K562 (cell line): ENCODE results near the gene DOCK3. TPM values are rescaled to one million over a fixed set of nuclear protein-coding genes. Genes with fewer than 3 reads are reported as not detected.

Experiments
- ARHGAP35 ChIP-seq: fragments of 450-650 bp; IDR thresholded peaks from 2 replicates; pipeline ENCODE4 v1.6.1; 2018; ENCODE audit not compliant: partially characterized antibody
- ARNT ChIP-seq, 2 experiments: fragments of 450-650 bp; IDR thresholded peaks; 2 replicates each; pipeline ENCODE4 v1.6.1; 2016; ENCODE audit warnings: mild to moderate bottlenecking in 1 of 2
- IRF2 ChIP-seq: sonication (generic); formaldehyde crosslinking; IDR thresholded peaks from 2 replicates; pipeline ENCODE4 v1.8.1; 2022; ENCODE audit warnings: mild to moderate bottlenecking, missing genetic modification reagents
- JUND ChIP-seq, 2 experiments: IDR thresholded peaks; 2 replicates in 1 of 2; 3 replicates in 1 of 2; pipeline ENCODE4 v1.6.1; 2011; ENCODE audit warnings: borderline replicate concordance in 2 of 2, low read depth in 2 of 2, low read length in 2 of 2, improper control_type of control experiment in 1 of 2, missing biosample characterization in 1 of 2, missing genetic modification characterization in 1 of 2, missing genetic modification reagents in 1 of 2
- KDM5B ChIP-seq: fragments of 200-600 bp; sonication (generic); IDR thresholded peaks from 2 replicates; pipeline ENCODE4 v1.6.1; 2012; ENCODE audit warnings: low read depth, mild to moderate bottlenecking, moderate library complexity, low read length, control low read depth, inconsistent platforms; ENCODE audit not compliant: insufficient replicate concordance
- L3MBTL2 ChIP-seq: fragments of 450-650 bp; IDR thresholded peaks from 2 replicates; pipeline ENCODE4 v1.6.1; 2016; ENCODE audit warnings: mild to moderate bottlenecking, moderate library complexity
- RB1 ChIP-seq: fragments of 450-650 bp; IDR thresholded peaks from 2 replicates; pipeline ENCODE4 v1.6.1; 2017; ENCODE audit warnings: low read depth, mild to moderate bottlenecking
- SMC3 ChIP-seq: conservative IDR thresholded peaks from 2 replicates; pipeline ENCODE4 v1.6.1; 2011; ENCODE audit warnings: low read depth, low read length, improper control_type of control experiment; ENCODE audit not compliant: insufficient read depth
- SRSF3 ChIP-seq: fragments of 200-400 bp; formaldehyde crosslinking; IDR thresholded peaks from 2 replicates; pipeline ENCODE4 v1.6.1; 2016; ENCODE audit warnings: mild to moderate bottlenecking, low read length, moderate library complexity; ENCODE audit not compliant: insufficient read depth
- TEAD2 ChIP-seq: fragments of 450-650 bp; IDR thresholded peaks from 2 replicates; pipeline ENCODE4 v1.6.1; 2016; ENCODE audit warnings: missing genetic modification characterization, control low read depth, missing compliant biosample characterization
- TEAD4 ChIP-seq, 2 experiments: sonication (generic) in 1 of 2; formaldehyde crosslinking in 1 of 2; IDR thresholded peaks; 2 replicates each; pipeline versions ENCODE4 v1.6.1 to v1.8.0; 2012 to 2022; ENCODE audit warnings: borderline replicate concordance in 1 of 2, inconsistent platforms in 1 of 2, low read length in 1 of 2, mild to moderate bottlenecking in 1 of 2, missing genetic modification reagents in 1 of 2
- ZNF347 ChIP-seq: fragments of 450-650 bp; formaldehyde crosslinking; IDR thresholded peaks from 2 replicates; pipeline ENCODE4 v1.4.0; 2020; ENCODE audit warnings: low read depth, mild to moderate bottlenecking, moderate library complexity
- polyA plus RNA-seq, 8 experiments: library from polyadenylated mRNA; depleted of rRNA in 4 of 8; stranded (reverse) in 5 of 8; unstranded in 3 of 8; fragments of >200 nt; fragmentation: Nextera tagmentation in 2 of 8; fragmentation: Illumina TruSeq in 1 of 8; extraction: Ambion mirVana in 2 of 8; extraction: Trizol in 1 of 8; gene quantifications; 2 replicates each; pipeline versions ENCODE4 v1.2.1 to v1.2.3, GENCODE V29; 2011 to 2014; ENCODE audit warnings: inconsistent platforms in 1 of 8, missing spikeins in 1 of 8
- total RNA-seq, 7 experiments: library from RNA; depleted of rRNA in 6 of 7; stranded (reverse); fragments of >200 nt in 6 of 7; fragmentation: Illumina TruSeq in 2 of 7; extraction: Trizol in 2 of 7; gene quantifications; 2 replicates each; pipeline versions ENCODE4 v1.2.1 to v1.2.3, GENCODE V29; 2011 to 2021; ENCODE audit warnings: low replicate concordance in 1 of 7
- TF ChIP-seq, protein P1 (sequence below): IDR thresholded peaks from 2 replicates; pipeline ENCODE4 v1.6.1; 2014; ENCODE audit warnings: antibody characterized with exemption
- TF ChIP-seq, protein P2 (sequence below): sonication (generic); formaldehyde crosslinking; IDR thresholded peaks from 2 replicates; pipeline ENCODE4 v1.4.0; 2020; ENCODE audit warnings: mild to moderate bottlenecking, missing genetic modification reagents
- TF ChIP-seq, protein P3 (sequence below): sonication (generic); formaldehyde crosslinking; IDR thresholded peaks from 2 replicates; pipeline ENCODE4 v1.8.1; 2022; ENCODE audit warnings: missing genetic modification reagents
- TF ChIP-seq, protein P4 (sequence below): sonication (generic); formaldehyde crosslinking; IDR thresholded peaks from 2 replicates; pipeline ENCODE4 v1.9.0; 2022; ENCODE audit warnings: mild to moderate bottlenecking, missing genetic modification reagents
- TF ChIP-seq, protein P5 (sequence below): fragments of 250-450 bp; sonication (Bioruptor Pico); IDR thresholded peaks from 2 replicates; pipeline ENCODE4 v1.4.0; 2020

Gene DOCK3
- total and polyA plus RNA-seq, 9 of the 15 experiments (the other 6 are each of a cell fraction or from before 2014, with no cell fraction given) = under 0.01 to 0.03 (median 0.01) TPM; not detected in 4

DNA sequence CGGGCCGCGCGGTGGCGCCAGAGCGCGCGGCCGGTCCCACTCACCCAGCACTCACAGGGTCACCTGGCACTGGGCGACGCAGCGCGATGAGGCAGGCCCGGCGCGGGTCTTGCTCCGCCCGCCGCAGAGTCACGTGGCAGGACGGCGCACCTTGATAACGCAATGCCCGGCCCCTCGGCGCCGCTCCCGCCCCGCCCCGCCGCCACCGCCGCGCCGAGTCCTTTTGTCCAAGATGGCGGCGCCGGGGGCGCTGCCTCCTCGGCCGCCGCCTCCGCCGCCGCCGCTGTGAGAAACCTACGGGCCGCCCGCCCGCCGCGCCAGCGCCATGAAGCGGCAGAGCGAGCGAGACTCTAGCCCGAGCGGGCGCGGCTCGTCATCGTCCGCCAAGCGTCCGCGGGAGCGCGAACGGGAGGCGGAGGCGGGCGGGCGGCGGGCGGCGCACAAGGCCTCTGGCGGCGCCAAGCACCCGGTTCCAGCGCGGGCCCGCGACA lies 716.4 kb downstream of the DOCK3 start, which contains the start of gene RBM15B (continued):
- TF ChIP-seq TEAD2 (tag) (no peak), ARNT (IDR thresholded peaks at IDR 0.05) (no peak), ZNF347 (CRISPR knock-in tag) (no peak), JUND (IDR thresholded peaks at IDR 0.05; ENCODE audit: borderline replicate concordance, low read depth, low read length) (peak; percentile 4; the same call in 1 of the 2 replicates), JUND (tag; IDR thresholded peaks at IDR 0.05; ENCODE audit: borderline replicate concordance, low read depth, low read length) (no peak; the same call in 2 of the 3 replicates), RB1 (peak; percentile 60), KDM5B (no peak), SRSF3 (no peak), SMC3 (peak; percentile 32; the same call in 1 of the 2 replicates), TEAD4 (IDR thresholded peaks at IDR 0.05; ENCODE audit: low read length) (no peak), TEAD4 (CRISPR knock-in tag; IDR thresholded peaks at IDR 0.05; ENCODE audit: borderline replicate concordance) (no peak), IRF2 (CRISPR knock-in tag) (no peak), L3MBTL2 (no peak), ARHGAP35 (no peak)
- TF ChIP-seq, protein P1, sequence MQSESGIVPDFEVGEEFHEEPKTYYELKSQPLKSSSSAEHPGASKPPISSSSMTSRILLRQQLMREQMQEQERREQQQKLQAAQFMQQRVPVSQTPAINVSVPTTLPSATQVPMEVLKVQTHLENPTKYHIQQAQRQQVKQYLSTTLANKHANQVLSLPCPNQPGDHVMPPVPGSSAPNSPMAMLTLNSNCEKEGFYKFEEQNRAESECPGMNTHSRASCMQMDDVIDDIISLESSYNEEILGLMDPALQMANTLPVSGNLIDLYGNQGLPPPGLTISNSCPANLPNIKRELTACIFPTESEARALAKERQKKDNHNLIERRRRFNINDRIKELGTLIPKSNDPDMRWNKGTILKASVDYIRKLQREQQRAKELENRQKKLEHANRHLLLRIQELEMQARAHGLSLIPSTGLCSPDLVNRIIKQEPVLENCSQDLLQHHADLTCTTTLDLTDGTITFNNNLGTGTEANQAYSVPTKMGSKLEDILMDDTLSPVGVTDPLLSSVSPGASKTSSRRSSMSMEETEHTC = peak; percentile 67; the same call in 1 of the 2 replicates
- TF ChIP-seq, protein P2, sequence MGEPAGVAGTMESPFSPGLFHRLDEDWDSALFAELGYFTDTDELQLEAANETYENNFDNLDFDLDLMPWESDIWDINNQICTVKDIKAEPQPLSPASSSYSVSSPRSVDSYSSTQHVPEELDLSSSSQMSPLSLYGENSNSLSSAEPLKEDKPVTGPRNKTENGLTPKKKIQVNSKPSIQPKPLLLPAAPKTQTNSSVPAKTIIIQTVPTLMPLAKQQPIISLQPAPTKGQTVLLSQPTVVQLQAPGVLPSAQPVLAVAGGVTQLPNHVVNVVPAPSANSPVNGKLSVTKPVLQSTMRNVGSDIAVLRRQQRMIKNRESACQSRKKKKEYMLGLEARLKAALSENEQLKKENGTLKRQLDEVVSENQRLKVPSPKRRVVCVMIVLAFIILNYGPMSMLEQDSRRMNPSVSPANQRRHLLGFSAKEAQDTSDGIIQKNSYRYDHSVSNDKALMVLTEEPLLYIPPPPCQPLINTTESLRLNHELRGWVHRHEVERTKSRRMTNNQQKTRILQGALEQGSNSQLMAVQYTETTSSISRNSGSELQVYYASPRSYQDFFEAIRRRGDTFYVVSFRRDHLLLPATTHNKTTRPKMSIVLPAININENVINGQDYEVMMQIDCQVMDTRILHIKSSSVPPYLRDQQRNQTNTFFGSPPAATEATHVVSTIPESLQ (CRISPR knock-in tag) = no peak
- TF ChIP-seq, protein P3, sequence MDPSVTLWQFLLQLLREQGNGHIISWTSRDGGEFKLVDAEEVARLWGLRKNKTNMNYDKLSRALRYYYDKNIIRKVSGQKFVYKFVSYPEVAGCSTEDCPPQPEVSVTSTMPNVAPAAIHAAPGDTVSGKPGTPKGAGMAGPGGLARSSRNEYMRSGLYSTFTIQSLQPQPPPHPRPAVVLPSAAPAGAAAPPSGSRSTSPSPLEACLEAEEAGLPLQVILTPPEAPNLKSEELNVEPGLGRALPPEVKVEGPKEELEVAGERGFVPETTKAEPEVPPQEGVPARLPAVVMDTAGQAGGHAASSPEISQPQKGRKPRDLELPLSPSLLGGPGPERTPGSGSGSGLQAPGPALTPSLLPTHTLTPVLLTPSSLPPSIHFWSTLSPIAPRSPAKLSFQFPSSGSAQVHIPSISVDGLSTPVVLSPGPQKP (CRISPR knock-in tag) = no peak
- TF ChIP-seq, protein P4, sequence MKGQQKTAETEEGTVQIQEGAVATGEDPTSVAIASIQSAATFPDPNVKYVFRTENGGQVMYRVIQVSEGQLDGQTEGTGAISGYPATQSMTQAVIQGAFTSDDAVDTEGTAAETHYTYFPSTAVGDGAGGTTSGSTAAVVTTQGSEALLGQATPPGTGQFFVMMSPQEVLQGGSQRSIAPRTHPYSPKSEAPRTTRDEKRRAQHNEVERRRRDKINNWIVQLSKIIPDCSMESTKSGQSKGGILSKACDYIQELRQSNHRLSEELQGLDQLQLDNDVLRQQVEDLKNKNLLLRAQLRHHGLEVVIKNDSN = peak; percentile 93
- TF ChIP-seq, protein P5, sequence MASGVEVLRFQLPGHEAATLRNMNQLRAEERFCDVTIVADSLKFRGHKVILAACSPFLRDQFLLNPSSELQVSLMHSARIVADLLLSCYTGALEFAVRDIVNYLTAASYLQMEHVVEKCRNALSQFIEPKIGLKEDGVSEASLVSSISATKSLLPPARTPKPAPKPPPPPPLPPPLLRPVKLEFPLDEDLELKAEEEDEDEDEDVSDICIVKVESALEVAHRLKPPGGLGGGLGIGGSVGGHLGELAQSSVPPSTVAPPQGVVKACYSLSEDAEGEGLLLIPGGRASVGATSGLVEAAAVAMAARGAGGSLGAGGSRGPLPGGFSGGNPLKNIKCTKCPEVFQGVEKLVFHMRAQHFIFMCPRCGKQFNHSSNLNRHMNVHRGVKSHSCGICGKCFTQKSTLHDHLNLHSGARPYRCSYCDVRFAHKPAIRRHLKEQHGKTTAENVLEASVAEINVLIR (CRISPR knock-in tag) = peak; percentile 88
